Upper lobe of right lung (tissue), 1 donor: ENCODE results near the gene NOS1. TPM values are rescaled to one million over a fixed set of nuclear protein-coding genes. Genes with fewer than 3 reads are reported as not detected.

Source experiments
- ATAC-seq: fragments of 200-7000 bp; cut with Tn5 transposase; one replicate; pipeline ENCODE4 v1.9.1; 2020; ENCODE audit warnings: mild to moderate bottlenecking, moderate library complexity
- DNase-seq: peaks from one replicate; pipeline ENCODE4 v3.0.0-alpha.2; 2020
- H3K27ac ChIP-seq: fragments of 200-600 bp; one replicate; pipeline ENCODE4 v1.8.0; 2022
- H3K27me3 ChIP-seq: fragments of 200-600 bp; one replicate; pipeline ENCODE4 v1.8.0; 2022; ENCODE audit warnings: mild to moderate bottlenecking
- H3K36me3 ChIP-seq: fragments of 200-600 bp; one replicate; pipeline ENCODE4 v1.8.0; 2022
- H3K4me1 ChIP-seq: fragments of 200-600 bp; one replicate; pipeline ENCODE4 v1.8.0; 2022
- H3K4me3 ChIP-seq: fragments of 200-600 bp; one replicate; pipeline ENCODE4 v1.8.0; 2022; ENCODE audit warnings: mild to moderate bottlenecking
- H3K9me3 ChIP-seq: fragments of 200-600 bp; one replicate; pipeline ENCODE4 v1.8.0; 2022
- CTCF ChIP-seq: fragments of 200-600 bp; IDR thresholded peaks from one replicate; pipeline ENCODE4 v1.8.0; 2022; ENCODE audit warnings: antibody characterized with exemption
- intact Hi-C: fragments of 100-400 bp; cut with DNase I; formaldehyde crosslinking; loops from one replicate; pipeline ENCODE4 v1.11.0; 2022
- total RNA-seq: library from RNA; stranded (reverse); fragmentation: NEBNext Ultra II Directional; extraction: Animal tissue kit (Norgen Biotek cat#: 25700); gene quantifications from one replicate; pipeline ENCODE4 v1.2.1, GENCODE V29; 2021
- donor health status: DM: no; HTN: yes; CAD: no; lungs with severe emphysema.

The NOS1 gene
- total RNA-seq, 1 donor from 2014 or later = 4.9 TPM

- TF ChIP-seq CTCF = no peak
- H3K27ac ChIP-seq = no peak overlapping the region
- DNase-seq = no peak
- no peaks in the 10 kb centered on the region for H3K36me3 ChIP-seq
- H3K27me3 ChIP-seq = peaks cover 8% of the 10 kb centered on the region
- no peak for ATAC-seq
- no peaks in the 10 kb centered on the region for H3K4me1 ChIP-seq
- intact Hi-C loops = loop anchor here (10.0 kb wide), 1 partner anchor 617 kb away; no protein-coding TSS in a partner anchor
- H3K4me3 ChIP-seq = no peak overlapping the region
- H3K9me3 ChIP-seq = no peaks in the 10 kb centered on the region
These were observed 143.3 kb downstream of the NOS1 start for GRCh38 chr12:117218149-117218548.

- Histone ChIP-seq H3K4me1 (no peaks in the 10 kb centered on the region), H3K36me3 (no peaks in the 10 kb centered on the region), H3K9me3 (no peaks in the 10 kb centered on the region), H3K27me3 (peaks cover 8% of the 10 kb centered on the region), H3K27ac (no peak overlapping the region), H3K4me3 (no peak overlapping the region)
- no peak for TF ChIP-seq CTCF
- intact Hi-C loops = loop anchor here (10.0 kb wide), 1 partner anchor 618 kb away; no protein-coding TSS in a partner anchor
- DNase-seq = no peak
- ATAC-seq = no peak
These were observed 144.7 kb downstream of the NOS1 start for GRCh38 chr12:117216686-117217085.

- H3K27ac ChIP-seq = no peak overlapping the region
- peaks cover under 1% of the 10 kb centered on the region for H3K27me3 ChIP-seq
- no peak overlapping the region for H3K4me3 ChIP-seq
- DNase-seq (no peak), ATAC-seq (no peak)
- no peak for TF ChIP-seq CTCF
- no peaks in the 10 kb centered on the region for H3K9me3 ChIP-seq
- H3K4me1 ChIP-seq = no peaks in the 10 kb centered on the region
- H3K36me3 ChIP-seq = no peaks in the 10 kb centered on the region
- intact Hi-C loops = loop anchor here (10.0 kb wide), 1 partner anchor 620 kb away; no protein-coding TSS in a partner anchor
These were observed 146.6 kb downstream of the NOS1 start for GRCh38 chr12:117214797-117215196.

GRCh38 chr12:117213295-117213808, 148.1 kb downstream of the NOS1 start:
- no peak overlapping the region for H3K27ac ChIP-seq
- no peak for ATAC-seq
- H3K36me3 ChIP-seq = no peaks in the 10 kb centered on the region
- intact Hi-C loops = loop anchor here (10.0 kb wide), 1 partner anchor 621 kb away; no protein-coding TSS in a partner anchor
- H3K4me3 ChIP-seq = no peak overlapping the region
- no peak for DNase-seq
- TF ChIP-seq CTCF = no peak
- peaks cover 9% of the 10 kb centered on the region for H3K27me3 ChIP-seq
- no peaks in the 10 kb centered on the region for H3K9me3 ChIP-seq
- no peaks in the 10 kb centered on the region for H3K4me1 ChIP-seq

GRCh38 chr12:117212563-117213190, 148.7 kb downstream of the NOS1 start:
- Histone ChIP-seq H3K9me3 (no peaks in the 10 kb centered on the region), H3K4me1 (no peaks in the 10 kb centered on the region), H3K36me3 (no peaks in the 10 kb centered on the region), H3K27me3 (peaks cover 9% of the 10 kb centered on the region), H3K4me3 (no peak overlapping the region), H3K27ac (no peak overlapping the region)
- peak; percentile 93 for ATAC-seq
- peak; percentile 93 for TF ChIP-seq CTCF
- intact Hi-C loops = loop anchor here (10.0 kb wide), 1 partner anchor 622 kb away; no protein-coding TSS in a partner anchor
- DNase-seq = peak; percentile 69
